Heart right ventricle (tissue), 16 donors: Measurements from ENCODE around the gene AGPAT3. TPM values are rescaled to one million over a fixed set of nuclear protein-coding genes. Genes with fewer than 3 reads are reported as not detected.
A peak's percentile ranks its signal among the peaks of the same experiment; 100 is the strongest.

Experiments used
- ATAC-seq, 8 donors: fragments of 200-7000 bp; cut with Tn5 transposase; one replicate each; pipeline ENCODE4 v1.9.1; 2020; ENCODE audit warnings: mild to moderate bottlenecking in 8 of 8, moderate library complexity in 8 of 8, moderate number of reproducible peaks in 1 of 8
- DNase-seq, 2 donors: peaks; one replicate each; pipeline ENCODE4 v3.0.0-alpha.2; 2020
- H3K27ac ChIP-seq, 10 donors: fragments of 200-600 bp; sonication (generic) in 2 of 10; one replicate each; pipeline versions ENCODE4 v1.5.0 to v1.8.0; 2020 to 2022; ENCODE audit warnings: mild to moderate bottlenecking in 3 of 10
- H3K27me3 ChIP-seq, 7 donors: fragments of 200-600 bp; one replicate each; pipeline ENCODE4 v1.8.0; 2021 to 2022; ENCODE audit warnings: mild to moderate bottlenecking in 2 of 7
- H3K36me3 ChIP-seq, 9 donors: fragments of 200-600 bp; sonication (generic) in 1 of 9; one replicate each; pipeline versions ENCODE4 v1.5.0 to v1.8.0; 2020 to 2022; ENCODE audit warnings: mild to moderate bottlenecking in 2 of 9
- H3K4me1 ChIP-seq, 9 donors: fragments of 200-600 bp; sonication (generic) in 1 of 9; one replicate each; pipeline versions ENCODE4 v1.5.0 to v1.8.0; 2020 to 2022; ENCODE audit warnings: mild to moderate bottlenecking in 4 of 9
- H3K4me3 ChIP-seq, 10 donors: fragments of 200-600 bp; sonication (generic) in 2 of 10; one replicate each; pipeline versions ENCODE4 v1.5.0 to v1.8.0; 2020 to 2022; ENCODE audit warnings: mild to moderate bottlenecking in 7 of 10, moderate library complexity in 2 of 10
- H3K9me3 ChIP-seq, 11 donors: fragments of 200-600 bp in 10 of 11; sonication (generic) in 2 of 11; one replicate each; pipeline versions ENCODE4 v1.5.0 to v1.8.0; 2013 to 2022; ENCODE audit warnings: mild to moderate bottlenecking in 2 of 11, control low read depth in 1 of 11, moderate library complexity in 1 of 11
- WGBS, 2 donors: extraction: QIAGEN DNeasy Blood & Tissue Kit; methylation state at CpG; one replicate each; pipeline ENCODE4 v1.1.7; 2013; ENCODE audit warnings: inconsistent platforms in 1 of 2; 5-methylcytosine and 5-hydroxymethylcytosine counted together
- intact Hi-C, 10 donors: fragments of 100-400 bp; cut with DNase I; formaldehyde crosslinking; loops; one replicate each; pipeline versions ENCODE4 v1.11.1 to v1.14.2; 2022
- polyA plus RNA-seq, 2 donors: library from polyadenylated mRNA; stranded (reverse); fragments of 200-250 nt; gene quantifications; one replicate each; pipeline ENCODE4 v1.2.3, GENCODE V29; 2013
- total RNA-seq, 10 donors: library from RNA; stranded (reverse); fragmentation: NEBNext Ultra II Directional in 3 of 10; extraction: Animal tissue kit (Norgen Biotek cat#: 25700) in 3 of 10; gene quantifications; one replicate each; pipeline versions ENCODE4 v1.2.1 to v1.2.4, GENCODE V29; 2021 to 2023
- TF ChIP-seq, protein P1 (sequence below), 9 donors: fragments of 200-600 bp; sonication (generic) in 2 of 9; IDR thresholded peaks; one replicate each; pipeline versions ENCODE4 v1.5.0 to v1.8.0; 2021 to 2022; ENCODE audit warnings: antibody characterized with exemption in 9 of 9, mild to moderate bottlenecking in 5 of 9, moderate library complexity in 1 of 9
- donor health status: Arrhythmogenic right ventricular cardiomyopathy.
- donor health status: ischemic (EF 13 %, LVEDD 7.1; RV severe dilation, severe dysfunction).
- donor health status: healthy with polysubstance abuse.
- donor health status: DM: no; HTN: yes; CAD: no.
- donor health status: DM: no; HTN: no; CAD: no.
- donor health status: ischemic (EF 25% LVEDD 6.9; RV normal size, moderate dysfunction).
- donor health status: ischemic (EF 25% LVEDD 5.7; RV mildly dilated, moderate dysfunction).
- donor health status: healthy.
- donor health status: DM: yes; HTN: yes; CAD: no.
- donor health status: Ischemic cardiomyopathy.
- donor health status: ischemic (EF 35%, LVEDD 5.7; RV mildly dilated, moderate dysfunction).
- donor health status: nonischemic (EF 11% LVEDD 7.7; RV severe dilation, severe dysfunction).
- donor health status: DM: yes; HTN: yes; CAD: no.
- donor health status: PGD.
- donor health status: ischemic (EF 29% LVEDD 5.4; RV normal size, mild dysfunction).
- donor health status: nonischemic (EF 23%, LVEDD 6.1; RV moderate dilation, normal function).

Gene AGPAT3
- total and polyA plus RNA-seq, 12 donors, result 19.7 to 110 (median 65.6) TPM

DNA sequence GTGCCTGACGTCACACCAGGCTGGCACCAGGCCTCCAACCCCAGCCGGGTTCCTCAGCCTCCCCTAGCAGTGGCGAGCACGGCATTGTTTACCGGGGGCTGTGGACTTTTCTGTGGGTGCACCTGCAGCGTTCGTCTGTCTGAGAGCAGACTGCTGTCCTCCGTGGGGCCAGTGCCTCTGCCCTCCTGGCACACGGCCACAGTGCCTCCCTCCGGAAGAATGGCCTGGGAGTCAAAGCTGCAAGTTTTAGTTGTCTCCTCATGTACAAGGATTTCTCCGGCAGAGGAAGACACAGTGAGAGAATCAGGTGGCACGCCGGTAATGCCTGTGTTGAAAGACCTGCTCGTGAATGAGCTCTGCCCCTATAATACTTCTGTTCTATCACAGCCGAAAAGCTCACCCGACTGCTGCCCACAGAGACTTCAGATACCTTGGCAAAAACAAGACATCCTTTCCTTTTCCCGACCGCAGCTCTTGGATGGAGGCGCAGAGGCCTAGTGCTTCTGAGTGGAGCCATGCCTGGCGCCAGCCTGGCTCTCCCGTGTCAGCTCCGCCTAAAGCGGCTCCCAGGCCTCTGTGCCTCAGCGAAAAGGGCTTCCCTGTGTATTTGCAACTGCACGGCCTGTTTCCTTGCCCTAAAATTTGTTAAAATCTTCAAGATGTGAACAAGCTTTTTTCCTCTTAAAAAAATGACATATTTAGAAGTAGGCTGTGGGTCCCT lies 71.4 kb downstream of the AGPAT3 start:
- Histone ChIP-seq H3K36me3 (peaks cover 0 to 13% (median 0%) of the 10 kb centered on the region in 9 donors), H3K27ac (peak overlapping the region in 8 of 10 donors; percentile 0 to 72 (median 51)), H3K4me1 (peaks cover 5 to 44% (median 31%) of the 10 kb centered on the region in 9 donors), H3K4me3 (no peak overlapping the region), H3K9me3 (peaks cover 0 to 5% (median 0%) of the 10 kb centered on the region in 11 donors), H3K27me3 (no peaks in the 10 kb centered on the region)
- ATAC-seq (peak in 2 of 8 donors; percentile 9 to 23), DNase-seq (no peak)
- intact Hi-C loops, result loop anchor here in 8 of 10 donors (5.0 to 10.0 kb wide), 5 partner anchors 58 to 124 kb away; partner anchors contain the start of gene AGPAT3 (in 3 of the 8)
- 61 to 66% methylated on average over 25 of the region's 25 CpGs for WGBS, 2 donors
- TF ChIP-seq, protein P1, sequence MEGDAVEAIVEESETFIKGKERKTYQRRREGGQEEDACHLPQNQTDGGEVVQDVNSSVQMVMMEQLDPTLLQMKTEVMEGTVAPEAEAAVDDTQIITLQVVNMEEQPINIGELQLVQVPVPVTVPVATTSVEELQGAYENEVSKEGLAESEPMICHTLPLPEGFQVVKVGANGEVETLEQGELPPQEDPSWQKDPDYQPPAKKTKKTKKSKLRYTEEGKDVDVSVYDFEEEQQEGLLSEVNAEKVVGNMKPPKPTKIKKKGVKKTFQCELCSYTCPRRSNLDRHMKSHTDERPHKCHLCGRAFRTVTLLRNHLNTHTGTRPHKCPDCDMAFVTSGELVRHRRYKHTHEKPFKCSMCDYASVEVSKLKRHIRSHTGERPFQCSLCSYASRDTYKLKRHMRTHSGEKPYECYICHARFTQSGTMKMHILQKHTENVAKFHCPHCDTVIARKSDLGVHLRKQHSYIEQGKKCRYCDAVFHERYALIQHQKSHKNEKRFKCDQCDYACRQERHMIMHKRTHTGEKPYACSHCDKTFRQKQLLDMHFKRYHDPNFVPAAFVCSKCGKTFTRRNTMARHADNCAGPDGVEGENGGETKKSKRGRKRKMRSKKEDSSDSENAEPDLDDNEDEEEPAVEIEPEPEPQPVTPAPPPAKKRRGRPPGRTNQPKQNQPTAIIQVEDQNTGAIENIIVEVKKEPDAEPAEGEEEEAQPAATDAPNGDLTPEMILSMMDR (IDR thresholded peaks at IDR 0.05), result no peak

DNA sequence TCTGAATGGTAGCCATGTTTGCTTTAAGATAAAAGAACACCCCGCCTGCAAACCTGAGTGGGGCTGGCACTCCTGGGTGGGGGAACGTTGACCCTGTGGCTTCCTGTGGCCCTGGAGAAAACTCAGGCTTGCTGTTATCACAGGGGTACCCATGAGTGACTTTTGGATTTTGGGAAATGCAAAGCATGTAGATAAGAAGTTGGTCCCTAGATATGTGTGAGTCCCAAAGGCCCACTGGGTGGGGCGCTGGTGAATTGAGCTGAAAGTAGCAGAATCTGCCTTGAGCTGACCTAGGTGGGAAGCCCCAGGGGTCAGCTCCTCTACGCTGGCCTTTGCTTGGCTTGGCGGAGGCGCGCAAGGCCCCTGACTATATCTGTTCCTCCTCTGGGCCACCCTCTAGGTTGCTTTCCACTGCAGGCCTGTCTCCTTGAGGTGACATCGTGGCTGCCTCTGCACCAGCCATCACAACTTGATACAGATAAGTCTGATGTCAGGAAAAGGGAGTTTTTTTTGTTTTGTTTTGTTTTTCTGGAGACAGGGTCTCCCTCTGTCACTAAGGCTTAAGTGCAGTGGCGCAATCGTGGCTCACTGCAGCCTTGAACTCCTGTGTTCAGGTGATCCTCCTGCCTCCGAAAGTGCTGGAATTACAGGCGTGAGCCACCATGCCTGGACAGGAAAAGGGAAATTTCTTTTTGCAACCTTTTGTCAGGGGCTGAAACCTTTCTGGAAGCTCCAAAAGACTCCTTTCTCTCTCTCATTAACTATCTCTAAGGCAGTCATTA lies 72.2 kb downstream of the AGPAT3 start:
- ATAC-seq (no peak), DNase-seq (no peak)
- Histone ChIP-seq H3K9me3 (peaks cover 0 to 5% (median 0%) of the 10 kb centered on the region in 11 donors), H3K27ac (peak overlapping the region in 5 of 10 donors; percentile 26 to 72 (median 57)), H3K4me3 (no peak overlapping the region), H3K27me3 (no peaks in the 10 kb centered on the region), H3K36me3 (peaks cover 0 to 19% (median 0%) of the 10 kb centered on the region in 9 donors), H3K4me1 (peaks cover 5 to 44% (median 31%) of the 10 kb centered on the region in 9 donors)
- TF ChIP-seq, protein P1 (IDR thresholded peaks at IDR 0.05), result no peak
- intact Hi-C loops, result loop anchor here in 8 of 10 donors (5.0 to 10.0 kb wide), 5 partner anchors 58 to 125 kb away; partner anchors contain the start of gene AGPAT3 (in 3 of the 8)
- 95% methylated on average over 12 of the region's 12 CpGs for WGBS, 2 donors

DNA sequence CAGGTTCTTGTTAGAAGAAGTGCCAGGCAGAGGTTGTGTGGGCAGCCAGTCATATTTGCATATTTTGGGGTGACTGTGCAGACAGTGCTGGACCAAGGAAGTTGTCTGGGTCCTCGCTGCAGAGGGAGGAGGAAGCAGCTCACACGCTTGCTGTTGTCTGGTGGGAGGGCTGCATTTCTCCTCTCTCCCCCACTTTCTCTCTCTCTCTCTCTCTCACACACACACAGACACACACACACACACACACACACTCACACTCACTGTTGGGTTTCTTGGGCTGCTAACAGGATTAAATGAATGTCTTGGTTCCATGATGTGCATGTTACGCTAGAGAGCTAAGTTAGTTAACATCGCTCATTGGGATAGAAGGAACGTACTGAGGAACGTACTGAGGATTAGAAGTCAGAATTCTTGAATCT lies 72.9 kb downstream of the AGPAT3 start:
- Histone ChIP-seq H3K4me3 (no peak overlapping the region), H3K36me3 (peaks cover 0 to 24% (median 0%) of the 10 kb centered on the region in 9 donors), H3K27ac (no peak overlapping the region), H3K9me3 (peaks cover 0 to 5% (median 0%) of the 10 kb centered on the region in 11 donors), H3K4me1 (peaks cover 5 to 44% (median 31%) of the 10 kb centered on the region in 9 donors), H3K27me3 (no peaks in the 10 kb centered on the region)
- intact Hi-C loops, result loop anchor here in 8 of 10 donors (2.0 to 10.0 kb wide), 6 partner anchors 57 to 127 kb away; partner anchors contain the start of gene AGPAT3 (in 3 of the 8)
- TF ChIP-seq, protein P1 (IDR thresholded peaks at IDR 0.05), result no peak
- no peak for DNase-seq
- ATAC-seq, result no peak
- WGBS, 2 donors, result 95 to 96% methylated on average over 6 of the region's 6 CpGs
